ENCODE measurements around the gene SLC6A12.
"Not testable (repeated sequence)": the region's sequence is repeated elsewhere in the genome, so short reads cannot be mapped to it uniquely, and the experiment has no call there.

The SLC6A12 gene

DNA sequence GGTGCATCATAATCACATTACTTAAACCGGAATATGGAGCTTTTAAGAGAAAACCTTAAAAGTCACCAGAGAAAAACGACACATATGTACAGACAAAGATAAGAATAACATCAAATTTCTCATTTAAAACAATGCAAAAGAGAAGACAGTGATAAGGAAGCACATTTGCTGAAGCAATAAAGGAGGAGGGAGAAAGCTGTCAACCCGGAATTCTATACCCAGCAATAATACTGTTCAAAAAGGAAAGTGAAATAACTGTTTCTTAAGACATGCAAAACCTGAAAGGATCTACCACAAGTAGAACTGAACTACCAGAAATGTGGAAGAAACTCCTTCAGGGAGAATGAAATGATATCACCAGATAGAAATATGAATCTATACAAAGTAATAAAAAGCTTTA is 33.3 kb upstream of the SLC6A12 start:
- Histone ChIP-seq H3K4me3 (ENCODE audit: low read depth in 1 of 2, low read length in 2 of 2) (no peak overlapping the region), H3K36me3 (ENCODE audit: control insufficient read depth in 1 of 2, insufficient read depth in 2 of 2, low read length in 2 of 2) (no peaks in the 10 kb centered on the region), H3K27me3 (ENCODE audit: low read depth, low read length) (no peaks in the 10 kb centered on the region), H3K4me1 (ENCODE audit: control insufficient read depth in 1 of 2, insufficient read depth in 2 of 2, low read length in 2 of 2) (no peaks in the 10 kb centered on the region), H3K9me3 (ENCODE audit: control insufficient read depth in 1 of 2, low read length in 2 of 2) (peaks cover 5 to 9% of the 10 kb centered on the region in 2 donors), H3K27ac (ENCODE audit: low read length) (no peak overlapping the region)

DNA sequence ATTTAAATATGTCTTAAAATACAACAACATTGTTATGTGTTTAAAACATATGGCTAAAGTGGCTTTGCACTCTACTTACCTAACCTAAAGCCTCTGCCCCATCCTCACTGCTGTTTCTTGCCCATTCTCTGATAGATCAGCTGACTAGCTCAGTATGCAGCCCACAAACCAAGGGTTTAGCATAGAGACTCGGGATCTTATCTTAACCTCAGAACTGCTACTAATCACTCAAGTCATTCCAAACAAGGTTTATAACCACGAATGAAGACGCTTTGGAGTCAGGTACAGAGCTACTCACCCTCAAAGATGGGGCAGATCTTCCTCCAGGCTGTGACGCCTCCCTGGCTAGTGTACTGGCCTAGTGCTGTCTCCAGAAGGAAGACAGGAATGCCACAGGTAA is 29.4 kb upstream of the SLC6A12 start:
- Histone ChIP-seq H3K4me1 (ENCODE audit: control insufficient read depth in 1 of 2, insufficient read depth in 2 of 2, low read length in 2 of 2) (no peaks in the 10 kb centered on the region), H3K4me3 (ENCODE audit: low read depth in 1 of 2, low read length in 2 of 2) (no peak overlapping the region), H3K36me3 (ENCODE audit: control insufficient read depth in 1 of 2, insufficient read depth in 2 of 2, low read length in 2 of 2) (no peaks in the 10 kb centered on the region), H3K27ac (ENCODE audit: low read length) (no peak overlapping the region), H3K27me3 (ENCODE audit: low read depth, low read length) (no peaks in the 10 kb centered on the region), H3K9me3 (ENCODE audit: control insufficient read depth in 1 of 2, low read length in 2 of 2) (peaks cover 5 to 9% of the 10 kb centered on the region in 2 donors)

DNA sequence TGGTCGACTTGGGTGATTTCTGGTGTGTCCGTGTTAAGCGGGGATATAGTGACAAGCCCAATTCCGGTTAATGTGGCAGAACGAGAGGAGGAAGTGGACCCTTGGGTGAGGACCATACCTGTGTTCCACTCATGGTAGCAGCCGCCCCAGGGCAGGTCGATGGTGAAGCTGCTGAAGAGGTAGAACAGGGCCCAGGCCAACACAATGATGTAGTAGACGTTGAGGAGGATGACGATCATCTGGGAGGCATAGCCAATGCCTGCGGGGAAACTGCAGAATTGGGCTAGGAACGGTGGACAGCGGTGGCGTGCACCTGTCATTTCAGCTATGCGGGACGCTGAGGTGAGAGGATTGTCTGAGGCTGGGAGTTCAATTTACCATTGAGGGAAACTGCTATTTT is 28.5 kb upstream of the SLC6A12 start:
- peaks cover 5 to 8% of the 10 kb centered on the region in 2 donors for H3K9me3 ChIP-seq (ENCODE audit: control insufficient read depth in 1 of 2, low read length in 2 of 2)
- no peaks in the 10 kb centered on the region for H3K27me3 ChIP-seq (ENCODE audit: low read depth, low read length)
- H3K4me1 ChIP-seq (ENCODE audit: control insufficient read depth in 1 of 2, insufficient read depth in 2 of 2, low read length in 2 of 2) = no peaks in the 10 kb centered on the region
- no peaks in the 10 kb centered on the region for H3K36me3 ChIP-seq (ENCODE audit: control insufficient read depth in 1 of 2, insufficient read depth in 2 of 2, low read length in 2 of 2)
- no peak overlapping the region for H3K4me3 ChIP-seq (ENCODE audit: low read depth in 1 of 2, low read length in 2 of 2)
- H3K27ac ChIP-seq (ENCODE audit: low read length) = no peak overlapping the region

DNA sequence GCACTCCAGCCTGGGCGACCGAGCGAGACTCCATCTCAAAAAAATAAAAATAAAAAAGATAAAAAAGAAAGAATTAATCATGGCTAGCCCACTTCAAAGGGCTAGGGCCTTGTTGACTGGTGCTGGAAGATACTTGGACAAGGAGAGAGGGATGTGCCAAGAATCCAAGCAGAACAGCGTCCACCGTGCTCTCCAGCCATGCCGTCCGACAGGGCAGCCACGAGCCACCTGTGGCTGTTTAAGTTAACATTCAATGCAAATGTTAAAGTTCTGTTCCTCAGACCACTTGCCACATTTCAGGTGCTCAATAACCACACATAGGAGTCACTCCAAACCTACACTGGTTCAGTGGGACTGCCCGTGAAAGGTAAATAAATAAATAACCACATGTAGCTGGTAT is 27.3 kb upstream of the SLC6A12 start:
- Histone ChIP-seq H3K36me3 (ENCODE audit: control insufficient read depth in 1 of 2, insufficient read depth in 2 of 2, low read length in 2 of 2) (no peaks in the 10 kb centered on the region), H3K27ac (ENCODE audit: low read length) (no peak overlapping the region), H3K4me1 (ENCODE audit: control insufficient read depth in 1 of 2, insufficient read depth in 2 of 2, low read length in 2 of 2) (no peaks in the 10 kb centered on the region), H3K9me3 (ENCODE audit: control insufficient read depth in 1 of 2, low read length in 2 of 2) (peaks cover 0 to 5% of the 10 kb centered on the region in 2 donors), H3K27me3 (ENCODE audit: low read depth, low read length) (no peaks in the 10 kb centered on the region), H3K4me3 (ENCODE audit: low read depth in 1 of 2, low read length in 2 of 2) (no peak overlapping the region)

DNA sequence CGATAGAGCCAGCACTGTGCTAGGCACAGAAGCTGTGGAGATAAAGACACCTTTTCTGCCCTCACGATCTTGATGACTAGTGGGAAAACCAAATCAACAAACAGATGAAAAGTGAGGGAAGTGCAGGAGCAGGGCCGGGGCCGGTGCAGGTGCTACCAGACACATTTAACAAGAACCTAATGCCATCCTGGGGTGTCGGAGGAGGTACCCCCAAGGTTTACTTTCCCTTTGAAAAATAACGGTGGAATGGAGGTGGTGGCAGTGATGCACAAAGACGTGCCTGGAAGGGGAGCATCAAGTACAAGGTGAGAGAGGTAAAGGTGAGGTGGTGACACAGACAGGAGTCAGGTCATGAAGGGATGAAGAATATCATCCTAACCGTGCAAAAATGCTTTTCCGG is 26.6 kb upstream of the SLC6A12 start:
- no peak overlapping the region for H3K4me3 ChIP-seq (ENCODE audit: low read depth in 1 of 2, low read length in 2 of 2)
- no peaks in the 10 kb centered on the region for H3K27me3 ChIP-seq (ENCODE audit: low read depth, low read length)
- no peak overlapping the region for H3K27ac ChIP-seq (ENCODE audit: low read length)
- H3K9me3 ChIP-seq (ENCODE audit: control insufficient read depth in 1 of 2, low read length in 2 of 2) = peaks cover 0 to 6% of the 10 kb centered on the region in 2 donors
- H3K36me3 ChIP-seq (ENCODE audit: control insufficient read depth in 1 of 2, insufficient read depth in 2 of 2, low read length in 2 of 2) = no peaks in the 10 kb centered on the region
- H3K4me1 ChIP-seq (ENCODE audit: control insufficient read depth in 1 of 2, insufficient read depth in 2 of 2, low read length in 2 of 2) = no peaks in the 10 kb centered on the region

DNA sequence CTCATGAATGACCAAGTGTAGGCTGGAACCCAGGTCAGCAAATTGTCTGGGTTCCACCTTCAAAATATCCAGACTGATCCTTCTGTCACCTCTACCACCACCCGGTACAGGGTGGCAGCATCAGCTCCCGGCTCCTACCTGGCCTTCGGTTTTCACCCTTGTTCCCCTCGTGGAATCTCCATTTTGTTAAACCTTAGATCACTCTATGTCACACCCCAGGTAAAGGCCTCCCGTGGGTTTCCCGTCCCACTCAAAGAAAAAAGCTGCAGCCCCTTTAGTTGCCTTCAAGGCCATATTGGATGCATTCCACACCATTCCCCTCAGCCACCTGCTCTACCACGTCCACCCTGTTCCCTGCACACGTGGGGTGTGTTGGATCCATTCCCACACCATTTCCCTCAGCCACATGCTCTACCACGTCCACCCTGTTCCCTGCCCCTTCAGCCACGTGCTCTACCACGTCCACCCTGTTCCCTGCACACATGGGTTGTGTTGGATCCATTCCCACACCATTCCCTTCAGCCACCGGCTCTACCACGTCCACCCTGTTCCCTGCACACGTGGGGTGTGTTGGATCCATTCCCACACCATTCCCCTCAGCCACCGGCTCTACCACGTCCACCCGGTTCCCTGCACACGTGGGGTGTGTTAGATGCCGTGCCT is 24.9 kb upstream of the SLC6A12 start:
- H3K27ac ChIP-seq (ENCODE audit: low read length) = no peak overlapping the region
- H3K4me3 ChIP-seq (ENCODE audit: low read depth in 1 of 2, low read length in 2 of 2) = no peak overlapping the region

DNA sequence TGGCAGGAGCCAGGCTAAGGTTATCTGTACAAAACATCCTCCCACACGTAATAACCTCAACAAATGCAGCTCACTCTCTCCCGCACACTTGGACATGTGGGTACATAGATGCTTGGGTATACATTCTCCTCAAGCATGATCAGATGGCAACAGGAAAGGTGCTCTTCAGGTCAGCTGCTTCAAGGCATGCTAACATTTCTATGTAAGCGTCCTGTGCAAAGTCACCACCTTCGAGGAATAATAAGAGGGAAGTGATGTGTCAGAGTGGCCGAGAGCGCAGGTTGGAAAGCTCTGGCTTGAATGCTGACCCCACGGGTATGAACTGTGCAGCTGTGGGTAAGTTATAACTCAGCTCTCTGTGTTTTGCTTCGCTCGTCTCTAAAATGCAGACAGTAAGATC is 24.2 kb upstream of the SLC6A12 start:
- H3K9me3 ChIP-seq (ENCODE audit: control insufficient read depth in 1 of 2, low read length in 2 of 2) = peaks cover 0 to 9% of the 10 kb centered on the region in 2 donors
- no peak overlapping the region for H3K4me3 ChIP-seq (ENCODE audit: low read depth in 1 of 2, low read length in 2 of 2)
- no peaks in the 10 kb centered on the region for H3K27me3 ChIP-seq (ENCODE audit: low read depth, low read length)
- no peak overlapping the region for H3K27ac ChIP-seq (ENCODE audit: low read length)
- H3K4me1 ChIP-seq (ENCODE audit: control insufficient read depth in 1 of 2, insufficient read depth in 2 of 2, low read length in 2 of 2) = no peaks in the 10 kb centered on the region
- no peaks in the 10 kb centered on the region for H3K36me3 ChIP-seq (ENCODE audit: control insufficient read depth in 1 of 2, insufficient read depth in 2 of 2, low read length in 2 of 2)

More for the DNA sequence above, 24.9 kb upstream of the SLC6A12 start:
- Histone ChIP-seq H3K27me3 (ENCODE audit: low read depth, low read length) (no peaks in the 10 kb centered on the region), H3K4me1 (ENCODE audit: control insufficient read depth in 1 of 2, insufficient read depth in 2 of 2, low read length in 2 of 2) (no peaks in the 10 kb centered on the region), H3K9me3 (ENCODE audit: control insufficient read depth in 1 of 2, low read length in 2 of 2) (peaks cover 0 to 9% of the 10 kb centered on the region in 2 donors), H3K36me3 (ENCODE audit: control insufficient read depth in 1 of 2, insufficient read depth in 2 of 2, low read length in 2 of 2) (no peaks in the 10 kb centered on the region)

DNA sequence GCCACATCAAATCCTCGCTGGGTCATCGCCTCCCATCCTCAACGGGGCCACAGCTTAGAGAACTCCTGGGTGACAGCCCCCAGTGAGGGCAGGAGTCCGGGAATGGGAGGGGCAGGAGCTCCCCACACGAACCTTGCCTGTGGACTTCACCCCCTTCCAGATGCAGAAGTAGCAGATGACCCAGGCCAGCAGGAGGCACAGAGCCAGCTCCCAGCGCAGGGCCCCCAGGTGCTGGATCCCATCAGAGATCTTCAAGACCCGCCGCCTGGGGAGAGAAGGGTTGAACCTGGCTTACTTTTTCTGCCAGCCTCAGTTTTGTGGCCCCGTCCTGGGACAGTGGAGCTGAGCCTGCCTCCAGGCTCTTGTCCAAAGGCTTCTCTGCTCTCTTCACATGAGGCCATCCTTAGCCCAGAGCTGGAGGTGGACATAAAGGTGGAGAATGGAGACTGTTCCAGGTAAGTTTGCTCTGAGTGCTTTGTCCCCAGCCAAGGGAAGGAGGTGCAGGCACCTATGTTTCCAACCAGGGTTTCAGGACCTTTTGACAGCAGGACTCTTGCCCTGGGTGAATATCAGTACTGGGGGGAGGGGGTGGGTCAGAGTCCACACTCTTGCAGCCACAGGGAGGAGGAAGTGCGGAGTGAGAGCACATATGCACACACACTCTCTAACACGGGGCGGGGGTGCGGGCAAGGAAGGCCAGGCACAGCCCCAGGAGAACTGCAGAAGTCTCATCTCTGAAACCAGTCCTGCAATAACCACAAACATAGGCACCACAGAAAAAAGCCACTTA is 23.3 kb upstream of the SLC6A12 start:
- no peak overlapping the region for H3K4me3 ChIP-seq (ENCODE audit: low read depth in 1 of 2, low read length in 2 of 2)
- no peaks in the 10 kb centered on the region for H3K36me3 ChIP-seq (ENCODE audit: control insufficient read depth in 1 of 2, insufficient read depth in 2 of 2, low read length in 2 of 2)
- no peak overlapping the region for H3K27ac ChIP-seq (ENCODE audit: low read length)
- peaks cover 0 to 9% of the 10 kb centered on the region in 2 donors for H3K9me3 ChIP-seq (ENCODE audit: control insufficient read depth in 1 of 2, low read length in 2 of 2)
- no peaks in the 10 kb centered on the region for H3K27me3 ChIP-seq (ENCODE audit: low read depth, low read length)
- H3K4me1 ChIP-seq (ENCODE audit: control insufficient read depth in 1 of 2, insufficient read depth in 2 of 2, low read length in 2 of 2) = no peaks in the 10 kb centered on the region

DNA sequence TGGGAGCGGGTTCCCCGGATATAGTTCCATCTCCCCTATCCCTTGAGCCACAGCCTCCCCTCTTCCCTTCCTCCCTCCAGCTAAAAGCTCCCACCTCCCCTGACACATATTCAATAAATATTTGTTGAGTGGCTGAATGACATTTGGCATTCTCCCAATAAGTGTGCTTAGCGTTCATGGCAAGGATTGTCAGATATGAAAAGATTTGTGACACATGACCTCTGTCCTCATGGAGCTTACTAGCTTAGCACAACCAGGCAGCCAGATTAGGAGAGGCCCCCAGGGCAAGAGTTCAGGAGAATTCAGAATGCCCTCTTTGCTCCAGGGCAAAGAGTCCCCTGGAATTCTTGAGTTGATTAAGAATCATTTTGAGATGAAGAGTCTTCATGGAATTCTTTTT is 22.5 kb upstream of the SLC6A12 start:
- Histone ChIP-seq H3K9me3 (ENCODE audit: control insufficient read depth in 1 of 2, low read length in 2 of 2) (peaks cover 0 to 9% of the 10 kb centered on the region in 2 donors), H3K4me1 (ENCODE audit: control insufficient read depth in 1 of 2, insufficient read depth in 2 of 2, low read length in 2 of 2) (no peaks in the 10 kb centered on the region), H3K27ac (ENCODE audit: low read length) (no peak overlapping the region), H3K4me3 (ENCODE audit: low read depth in 1 of 2, low read length in 2 of 2) (no peak overlapping the region), H3K36me3 (ENCODE audit: control insufficient read depth in 1 of 2, insufficient read depth in 2 of 2, low read length in 2 of 2) (no peaks in the 10 kb centered on the region), H3K27me3 (ENCODE audit: low read depth, low read length) (no peaks in the 10 kb centered on the region)

DNA sequence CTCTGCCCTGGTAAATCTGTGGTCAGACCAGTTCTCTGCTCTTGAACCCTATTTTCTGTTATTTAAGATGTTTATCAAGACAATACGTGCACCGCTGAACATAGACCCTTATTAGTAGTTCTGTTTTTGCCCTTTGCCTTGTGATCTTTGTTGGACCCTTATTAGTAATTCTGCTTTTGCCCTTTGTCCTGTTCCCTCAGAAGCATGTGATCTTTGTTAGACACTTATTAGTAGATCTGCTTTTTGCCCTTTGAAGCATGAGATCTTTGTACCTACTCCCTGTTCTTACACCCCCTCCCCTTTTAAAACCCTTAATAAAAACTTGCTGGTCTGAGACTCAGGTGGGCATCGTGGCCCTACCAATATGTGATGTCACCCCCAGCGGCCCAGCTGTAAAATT is 22.0 kb upstream of the SLC6A12 start:
- H3K27ac ChIP-seq (ENCODE audit: low read length); H3K4me3 ChIP-seq (ENCODE audit: low read depth in 1 of 2, low read length in 2 of 2); H3K9me3 ChIP-seq (ENCODE audit: control insufficient read depth in 1 of 2, low read length in 2 of 2); H3K4me1 ChIP-seq (ENCODE audit: control insufficient read depth in 1 of 2, insufficient read depth in 2 of 2, low read length in 2 of 2); H3K36me3 ChIP-seq (ENCODE audit: control insufficient read depth in 1 of 2, insufficient read depth in 2 of 2, low read length in 2 of 2); H3K27me3 ChIP-seq (ENCODE audit: low read depth, low read length): not testable (repeated sequence)

DNA sequence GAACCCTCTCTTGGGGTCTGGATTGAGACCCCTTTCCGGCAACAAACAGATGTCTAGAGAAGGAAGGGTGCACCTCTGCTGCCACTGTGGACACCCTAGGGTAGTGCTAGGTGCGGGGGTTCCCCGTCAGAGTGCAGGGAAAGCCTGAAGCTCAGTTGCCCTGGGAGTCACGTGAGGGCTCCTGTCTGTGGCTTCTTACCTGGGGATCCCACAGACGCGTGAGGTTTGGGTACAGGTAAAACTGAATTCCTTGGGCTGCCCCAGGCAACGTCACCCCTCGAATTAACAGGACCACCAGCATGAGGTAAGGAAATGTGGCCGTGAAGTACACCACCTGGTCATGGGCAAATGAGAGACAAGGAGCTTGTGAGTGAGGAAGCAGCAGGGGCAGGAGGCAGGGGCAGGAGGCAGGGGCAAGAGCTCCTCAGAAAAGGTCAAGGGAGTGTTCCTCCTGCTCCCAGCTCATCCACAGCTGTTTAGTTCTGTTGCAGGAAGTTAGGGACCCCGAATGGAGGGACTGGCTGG is 21.0 kb upstream of the SLC6A12 start:
- Histone ChIP-seq H3K4me1 (ENCODE audit: control insufficient read depth in 1 of 2, insufficient read depth in 2 of 2, low read length in 2 of 2) (no peaks in the 10 kb centered on the region), H3K27me3 (ENCODE audit: low read depth, low read length) (no peaks in the 10 kb centered on the region), H3K27ac (ENCODE audit: low read length) (no peak overlapping the region), H3K9me3 (ENCODE audit: control insufficient read depth in 1 of 2, low read length in 2 of 2) (peaks cover 0 to 9% of the 10 kb centered on the region in 2 donors), H3K4me3 (ENCODE audit: low read depth in 1 of 2, low read length in 2 of 2) (no peak overlapping the region), H3K36me3 (ENCODE audit: control insufficient read depth in 1 of 2, insufficient read depth in 2 of 2, low read length in 2 of 2) (no peaks in the 10 kb centered on the region)
